Head of caudate nucleus (tissue), 42 donors: ENCODE results near the gene B4GALNT2.

Source experiments
- DNase-seq, 42 donors: peaks; one replicate each; pipeline versions ENCODE4 v3.0.0 to v3.0.0-alpha.2; 2020 to 2021; ENCODE audit warnings: mixed read lengths in 7 of 42
- intact Hi-C: fragments of 100-400 bp; cut with DNase I; formaldehyde crosslinking; loops from one replicate; pipeline ENCODE4 v1.15.0; 2022

Gene B4GALNT2

GRCh38 chr17:49200423-49201083 lies 68.0 kb downstream of the B4GALNT2 start:
- intact Hi-C loops, result no loop called here
- no peak for DNase-seq

GRCh38 chr17:49201481-49201927 lies 68.9 kb downstream of the B4GALNT2 start:
- DNase-seq, result no peak
- intact Hi-C loops, result no loop called here

GRCh38 chr17:49203796-49204195 lies 71.2 kb downstream of the B4GALNT2 start:
- DNase-seq, result no peak
- intact Hi-C loops, result no loop called here

- no peak for DNase-seq
- intact Hi-C loops, result no loop called here
These were observed 71.9 kb downstream of the B4GALNT2 start for GRCh38 chr17:49204516-49204915.

GRCh38 chr17:49209061-49209571 lies 76.5 kb downstream of the B4GALNT2 start:
- DNase-seq, result no peak
- intact Hi-C loops, result no loop called here

- peak in 24 of 42 donors; percentile 13 to 62 (median 42) for DNase-seq
- intact Hi-C loops, result no loop called here
These were observed 77.8 kb downstream of the B4GALNT2 start, which contains the start of the genes ABI3 and GNGT2 for GRCh38 chr17:49210158-49211029. TSS of gene ABI3 (plus strand) at chr17:49210707. CDS start at chr17:49210725, 18 bp downstream. TSS of gene GNGT2 (minus strand) at chr17:49210574. CDS start at chr17:49207422, 3,152 bp downstream.

- no peak for DNase-seq
These were observed 80.8 kb downstream of the B4GALNT2 start for GRCh38 chr17:49213399-49213798.

GRCh38 chr17:49213847-49214246 lies 81.3 kb downstream of the B4GALNT2 start:
- intact Hi-C loops, result no loop called here
- DNase-seq, result no peak

More at GRCh38 chr17:49213399-49213798, 80.8 kb downstream of the B4GALNT2 start:
- intact Hi-C loops, result no loop called here

- intact Hi-C loops, result no loop called here
These were observed 82.2 kb downstream of the B4GALNT2 start for GRCh38 chr17:49214676-49215360.

GRCh38 chr17:49216482-49216881 lies 83.9 kb downstream of the B4GALNT2 start:
- intact Hi-C loops, result no loop called here
- DNase-seq, result no peak

More at GRCh38 chr17:49214676-49215360, 82.2 kb downstream of the B4GALNT2 start:
- peak in 3 of 42 donors; percentile 20 to 32 (median 23) for DNase-seq

- intact Hi-C loops, result no loop called here
These were observed 84.5 kb downstream of the B4GALNT2 start for GRCh38 chr17:49216953-49217650.

GRCh38 chr17:49217651-49218413 lies 85.3 kb downstream of the B4GALNT2 start:
- peak in 30 of 42 donors; percentile 17 to 61 (median 43) for DNase-seq

More at GRCh38 chr17:49216953-49217650, 84.5 kb downstream of the B4GALNT2 start:
- DNase-seq, result peak in 23 of 42 donors; percentile 13 to 64 (median 34)

GRCh38 chr17:49218941-49219913 lies 86.7 kb downstream of the B4GALNT2 start:
- peak in 25 of 42 donors; percentile 17 to 62 (median 37) for DNase-seq
- intact Hi-C loops, result no loop called here

More at GRCh38 chr17:49217651-49218413, 85.3 kb downstream of the B4GALNT2 start:
- intact Hi-C loops, result no loop called here

GRCh38 chr17:49219987-49220386 lies 87.4 kb downstream of the B4GALNT2 start:
- DNase-seq, result no peak

GRCh38 chr17:49223168-49223516 lies 90.6 kb downstream of the B4GALNT2 start:
- intact Hi-C loops, result loop anchor here (10.0 kb wide), 1 partner anchor 48 kb away; no protein-coding TSS in a partner anchor

More at GRCh38 chr17:49219987-49220386, 87.4 kb downstream of the B4GALNT2 start:
- intact Hi-C loops, result loop anchor here (10.0 kb wide), 1 partner anchor 45 kb away; no protein-coding TSS in a partner anchor

GRCh38 chr17:49223517-49224197 lies 91.1 kb downstream of the B4GALNT2 start:
- intact Hi-C loops, result loop anchor here (10.0 kb wide), 1 partner anchor 49 kb away; no protein-coding TSS in a partner anchor
- peak in 40 of 42 donors; percentile 18 to 85 (median 64) for DNase-seq

More at GRCh38 chr17:49223168-49223516, 90.6 kb downstream of the B4GALNT2 start:
- no peak for DNase-seq
